K562 (cell line): ENCODE data around the gene ANKRD49. TPM values are rescaled to one million over a fixed set of nuclear protein-coding genes. Genes with fewer than 3 reads are reported as not detected.

Experiments used
- ATAC-seq: fragments of 200-7000 bp; cut with Tn5 transposase; 3 replicates; pipeline ENCODE4 v1.9.1; 2020; ENCODE audit warnings: moderate library complexity
- BruUV-seq: library from RNA; stranded (reverse); fragments of 400-500 nt; replicated peaks from 2 replicates; lab custom pipeline; 2021; lab: Mats Ljungman, UMichigan
- CTCF ChIA-PET: fragments of 300-600 bp; formaldehyde crosslinking; extraction: SDS; loops from one replicate; lab custom pipeline; 2021; ENCODE audit warnings: low intra/inter-chr PET ratio; lab: Yijun Ruan, JAX
- POLR2A ChIA-PET: fragments of 300-600, 350-650 bp; sonication (Branson Sonifier 250); formaldehyde crosslinking; extraction: SDS; loops from one replicate; lab custom pipeline; 2021; ENCODE audit warnings: antibody characterized with exemption, inconsistent platforms; lab: Yijun Ruan, JAX
- DNase-seq, 4 experiments: peaks; one replicate each; pipeline versions ENCODE4 v3.0.0 to v3.0.0-alpha.2; 2011 to 2018; ENCODE audit warnings: low spot score in 3 of 4, mixed read lengths in 3 of 4; ENCODE audit errors: extremely low read depth in 1 of 4
- FAIRE-seq: peaks from 2 replicates; lab custom pipeline; 2011; peaks lifted over from hg19 to GRCh38; lab: Jason Lieb, UNC
- H2AFZ ChIP-seq: 2 replicates; pipeline ENCODE4 v1.6.0; 2011; ENCODE audit warnings: low read depth, low read length, control low read depth, inconsistent platforms
- H3K27ac ChIP-seq: fragments of 200-600 bp; 3 replicates; pipeline ENCODE4 v1.8.0; 2011; ENCODE audit warnings: low read depth, mild to moderate bottlenecking, control low read depth, inconsistent platforms, low read length, moderate library complexity, mixed read lengths; ENCODE audit errors: extremely low read depth
- H3K27me3 ChIP-seq, 2 experiments: fragments of 300-600 bp in 1 of 2; 2 replicates in 1 of 2; 3 replicates in 1 of 2; pipeline versions ENCODE4 v1.6.0 to v1.8.0; 2011; ENCODE audit warnings: inconsistent platforms in 2 of 2, low read length in 2 of 2, mild to moderate bottlenecking in 1 of 2, mixed read lengths in 1 of 2, moderate library complexity in 1 of 2; ENCODE audit not compliant: control insufficient read depth in 2 of 2, insufficient read depth in 2 of 2
- H3K36me3 ChIP-seq: fragments of 300-600 bp; 3 replicates; pipeline ENCODE4 v1.8.0; 2011; ENCODE audit warnings: mild to moderate bottlenecking, low read length, inconsistent platforms; ENCODE audit not compliant: control insufficient read depth, insufficient read depth
- H3K4me1 ChIP-seq, 2 experiments: fragments of 200-600 bp in 1 of 2; replicated peaks in 1 of 2; 2 replicates in 1 of 2; 3 replicates in 1 of 2; pipeline versions ENCODE4 v1.5.1 to v1.8.0; 2011; ENCODE audit warnings: inconsistent platforms in 2 of 2, low read length in 2 of 2, mild to moderate bottlenecking in 1 of 2, mixed read lengths in 1 of 2, moderate library complexity in 1 of 2; ENCODE audit not compliant: control insufficient read depth in 2 of 2, insufficient read depth in 2 of 2
- H3K4me2 ChIP-seq: 2 replicates; pipeline ENCODE4 v1.6.1; 2011; ENCODE audit warnings: low read length, control low read depth, inconsistent platforms, mixed read lengths; ENCODE audit not compliant: insufficient read depth
- H3K4me3 ChIP-seq: fragments of 200-600 bp; sonication (generic), shearing (Covaris generic); 2 replicates; pipeline ENCODE4 v1.5.1; 2016; ENCODE audit warnings: control low read depth, inconsistent platforms
- H3K79me2 ChIP-seq: fragments of 200-600 bp; 3 replicates; pipeline ENCODE4 v1.8.0; 2011; ENCODE audit warnings: low read length, inconsistent platforms; ENCODE audit not compliant: control insufficient read depth, insufficient read depth
- H3K9ac ChIP-seq, 2 experiments: 2 replicates each; pipeline versions ENCODE4 v1.6.0 to v1.6.1; 2011; ENCODE audit warnings: low read depth in 2 of 2, low read length in 2 of 2, control low read depth in 1 of 2, inconsistent platforms in 1 of 2, mild to moderate bottlenecking in 1 of 2, mixed read lengths in 1 of 2; ENCODE audit not compliant: insufficient read depth in 1 of 2
- H3K9me1 ChIP-seq: one replicate; pipeline ENCODE4 v1.6.0; 2011; ENCODE audit warnings: inconsistent platforms, mild to moderate bottlenecking, low read length, moderate library complexity; ENCODE audit not compliant: control insufficient read depth, insufficient read depth
- H3K9me3 ChIP-seq: replicated peaks from 2 replicates; pipeline ENCODE4 v1.5.1; 2011; ENCODE audit warnings: low read depth, low read length, inconsistent platforms; ENCODE audit not compliant: control insufficient read depth, insufficient read depth
- H4K20me1 ChIP-seq: replicated peaks from 2 replicates; pipeline ENCODE4 v1.6.1; 2011; ENCODE audit warnings: low read length, inconsistent platforms, mixed read lengths; ENCODE audit not compliant: control insufficient read depth, insufficient read depth
- CREB1 ChIP-seq, 2 experiments: sonication (generic) in 1 of 2; formaldehyde crosslinking in 1 of 2; IDR thresholded peaks; 2 replicates each; pipeline versions ENCODE4 v1.6.1 to v1.8.0; 2012 to 2022; ENCODE audit warnings: inconsistent platforms in 1 of 2, mild to moderate bottlenecking in 1 of 2, missing genetic modification reagents in 1 of 2, moderate library complexity in 1 of 2
- DEAF1 ChIP-seq: fragments of 450-650 bp; formaldehyde crosslinking; IDR thresholded peaks from 2 replicates; pipeline ENCODE4 v1.4.0; 2020; ENCODE audit warnings: mild to moderate bottlenecking, moderate library complexity
- GTF2E2 ChIP-seq: fragments of 200-800 bp; sonication (Bioruptor generic); IDR thresholded peaks from 2 replicates; pipeline ENCODE4 v1.6.1; 2016; ENCODE audit warnings: missing genetic modification characterization, missing compliant biosample characterization
- HNRNPH1 ChIP-seq: fragments of 200-400 bp; formaldehyde crosslinking; optimal IDR thresholded peaks from 2 replicates; pipeline ENCODE3; 2017; ENCODE audit warnings: low read depth, mild to moderate bottlenecking, low read length, moderate library complexity
- KLF10 ChIP-seq: fragments of 250-450 bp; sonication (Bioruptor Pico); IDR thresholded peaks from 2 replicates; pipeline ENCODE4 v1.6.1; 2021; ENCODE audit warnings: matching md5 sums
- NCOA4 ChIP-seq: fragments of 450-650 bp; IDR thresholded peaks from 2 replicates; pipeline ENCODE4 v1.6.1; 2018; ENCODE audit warnings: mild to moderate bottlenecking; ENCODE audit not compliant: partially characterized antibody
- REST ChIP-seq, 2 experiments: fragments of 450-650 bp; formaldehyde crosslinking in 1 of 2; IDR thresholded peaks; 2 replicates each; pipeline versions ENCODE4 v1.4.0 to v1.6.1; 2014 to 2020; ENCODE audit warnings: mild to moderate bottlenecking in 2 of 2, borderline replicate concordance in 1 of 2, low read depth in 1 of 2
- SLC30A9 ChIP-seq: fragments of 250-450 bp; sonication (Bioruptor Pico); IDR thresholded peaks from 2 replicates; pipeline ENCODE4 v1.8.0; 2022; ENCODE audit warnings: mild to moderate bottlenecking, moderate library complexity
- TOE1 ChIP-seq, 2 experiments: fragments of 450-650 bp in 1 of 2; sonication (generic) in 1 of 2; formaldehyde crosslinking in 1 of 2; IDR thresholded peaks; 2 replicates each; pipeline versions ENCODE4 v1.7.1 to v1.8.0; 2016 to 2022; ENCODE audit warnings: borderline replicate concordance in 2 of 2, mild to moderate bottlenecking in 2 of 2, antibody characterized with exemption in 1 of 2, inconsistent platforms in 1 of 2, low read depth in 1 of 2, missing genetic modification reagents in 1 of 2, moderate library complexity in 1 of 2
- WGBS: fragments of 100-300 bp; shearing (Covaris generic); methylation state at CpG from one replicate; pipeline ENCODE4 v1.1.6; 2016; ENCODE audit warnings: low coverage, mixed read lengths; ENCODE audit not compliant: insufficient coverage; ENCODE audit errors: missing lambda C conversion rate; 5-methylcytosine and 5-hydroxymethylcytosine counted together
- in situ Hi-C: fragments of 300-500 bp; cut with MboI; formaldehyde crosslinking; loops from 4 replicates; pipeline ENCODE4 v1.15.0; 2018; ENCODE audit warnings: inconsistent platforms, mixed read lengths
- intact Hi-C: fragments of 100-400 bp; cut with micrococcal nuclease; formaldehyde crosslinking; loops from 2 replicates; pipeline ENCODE4 v1.14.2; 2022
- polyA plus RNA-seq, 8 experiments: library from polyadenylated mRNA; depleted of rRNA in 4 of 8; stranded (reverse) in 5 of 8; unstranded in 3 of 8; fragments of >200 nt; fragmentation: Nextera tagmentation in 2 of 8; fragmentation: Illumina TruSeq in 1 of 8; extraction: Ambion mirVana in 2 of 8; extraction: Trizol in 1 of 8; gene quantifications; 2 replicates each; pipeline versions ENCODE4 v1.2.1 to v1.2.3, GENCODE V29; 2011 to 2014; ENCODE audit warnings: inconsistent platforms in 1 of 8, missing spikeins in 1 of 8
- total RNA-seq, 7 experiments: library from RNA; depleted of rRNA in 6 of 7; stranded (reverse); fragments of >200 nt in 6 of 7; fragmentation: Illumina TruSeq in 2 of 7; extraction: Trizol in 2 of 7; gene quantifications; 2 replicates each; pipeline versions ENCODE4 v1.2.1 to v1.2.3, GENCODE V29; 2011 to 2021; ENCODE audit warnings: low replicate concordance in 1 of 7

ANKRD49 gene
- total and polyA plus RNA-seq, 9 of the 15 experiments (the other 6 are each of a cell fraction or from before 2014, with no cell fraction given) = 13.4 to 43.5 (median 30.6) TPM

- TF ChIP-seq NCOA4 (no peak), GTF2E2 (no peak), SLC30A9 (CRISPR knock-in tag) (no peak), CREB1 (IDR thresholded peaks at IDR 0.05) (no peak), CREB1 (CRISPR knock-in tag; IDR thresholded peaks at IDR 0.05) (no peak), KLF10 (CRISPR knock-in tag) (no peak), TOE1 (IDR thresholded peaks at IDR 0.05; ENCODE audit: borderline replicate concordance) (no peak), TOE1 (CRISPR knock-in tag; IDR thresholded peaks at IDR 0.05; ENCODE audit: borderline replicate concordance, low read depth) (no peak), HNRNPH1 (no peak)
Measured at GRCh38 chr11:94518300-94518699, 24.5 kb downstream of the ANKRD49 start (continued).

- 7% methylated on average over 5 of the region's 5 CpGs for WGBS
- Histone ChIP-seq H3K4me3 (no peak overlapping the region), H3K27ac (no peak overlapping the region), H3K9ac (no peak overlapping the region), H4K20me1 (no peaks in the 10 kb centered on the region), H3K9me3 (no peaks in the 10 kb centered on the region), H3K79me2 (no peaks in the 10 kb centered on the region), H3K4me1 (no peaks in the 10 kb centered on the region), H3K9me1 (no peaks in the 10 kb centered on the region), H2AFZ (0 out of 2 replicates have a peak overlapping the region, but pooled peaks have one; percentile 10), H3K27me3 (no peaks in the 10 kb centered on the region; a peak in 1 of 5 replicates), H3K4me2 (no peak overlapping the region), H3K36me3 (no peaks in the 10 kb centered on the region)
- ATAC-seq (peak; percentile 69), DNase-seq (peak; percentile 13 to 40 (median 18)), FAIRE-seq (no peak)
- BruUV-seq = no TSS peak
- ChIA-PET CTCF (interaction anchor here (1.2 to 1.5 kb wide), 3 partner anchors 45 to 84 kb away, joined by 3 to 9 read pairs (median 8); no protein-coding TSS in a partner anchor), POLR2A (interaction anchor here (0.6 kb wide), 2 partner anchors 13 to 649 kb away, joined by 3 to 4 read pairs; no protein-coding TSS in a partner anchor)
- intact Hi-C loops = loop anchor here (1.0 to 10.0 kb wide), 4 partner anchors 44 to 375 kb away; partner anchors contain the start of gene AMOTL1
- in situ Hi-C loops = loop anchor here (5.0 kb wide), 1 partner anchor 83 kb away; no protein-coding TSS in a partner anchor
- TF ChIP-seq REST (IDR thresholded peaks at IDR 0.05; ENCODE audit: borderline replicate concordance) = peak; percentile 51; the same call in 1 of the 2 replicates
- TF ChIP-seq REST (CRISPR knock-in tag; IDR thresholded peaks at IDR 0.05; ENCODE audit: low read depth) = no peak
- peak; percentile 48; the same call in 1 of the 2 replicates for TF ChIP-seq DEAF1 (CRISPR knock-in tag)
Measured at GRCh38 chr11:94519478-94520084, 25.8 kb downstream of the ANKRD49 start.
